Spleen (tissue), 11 donors: ENCODE results near the gene ZNF570. TPM values are rescaled to one million over a fixed set of nuclear protein-coding genes. Genes with fewer than 3 reads are reported as not detected.

ENCODE experiments used
- DNase-seq: peaks from one replicate; pipeline ENCODE4 v3.0.0-alpha.2; 2020
- H3K27ac ChIP-seq, 8 donors: fragments of 200-600 bp; sonication (generic) in 7 of 8; 1 replicate in 4 of 8; 2 replicates in 4 of 8; pipeline versions ENCODE4 v1.5.0 to v1.8.0; 2016 to 2021; ENCODE audit warnings: inconsistent platforms in 4 of 8, mild to moderate bottlenecking in 4 of 8, moderate library complexity in 1 of 8
- H3K27me3 ChIP-seq, 7 donors: fragments of 200-600 bp; sonication (generic) in 6 of 7; replicated peaks in 1 of 7; 1 replicate in 4 of 7; 2 replicates in 3 of 7; pipeline versions ENCODE4 v1.5.0 to v1.8.0; 2016 to 2021; ENCODE audit warnings: inconsistent platforms in 3 of 7, mild to moderate bottlenecking in 1 of 7
- H3K36me3 ChIP-seq, 6 donors: fragments of 200-600 bp; sonication (generic) in 5 of 6; 1 replicate in 4 of 6; 2 replicates in 2 of 6; pipeline versions ENCODE4 v1.5.0 to v1.8.0; 2016 to 2021; ENCODE audit warnings: inconsistent platforms in 2 of 6
- H3K4me1 ChIP-seq, 6 donors: fragments of 200-600 bp; sonication (generic) in 5 of 6; 1 replicate in 3 of 6; 2 replicates in 3 of 6; pipeline versions ENCODE4 v1.5.0 to v1.8.0; 2016 to 2021; ENCODE audit warnings: inconsistent platforms in 3 of 6
- H3K4me3 ChIP-seq, 8 donors: fragments of 200-600 bp; sonication (generic) in 7 of 8; 1 replicate in 4 of 8; 2 replicates in 4 of 8; pipeline versions ENCODE4 v1.5.0 to v1.8.0; 2016 to 2021; ENCODE audit warnings: inconsistent platforms in 4 of 8, mild to moderate bottlenecking in 4 of 8, moderate library complexity in 2 of 8
- H3K9me3 ChIP-seq, 8 donors: fragments of 200-600 bp; sonication (generic) in 7 of 8; 1 replicate in 4 of 8; 2 replicates in 4 of 8; pipeline versions ENCODE4 v1.5.0 to v1.8.0; 2016 to 2021; ENCODE audit warnings: inconsistent platforms in 4 of 8
- POLR2A ChIP-seq, 3 donors: fragments of 450-650 bp; IDR thresholded peaks; one replicate each; pipeline ENCODE4 v1.5.1; 2017; ENCODE audit warnings: antibody characterized with exemption in 3 of 3, mild to moderate bottlenecking in 1 of 3
- POLR2AphosphoS5 ChIP-seq, 3 donors: sonication (generic); formaldehyde crosslinking; IDR thresholded peaks; one replicate each; pipeline ENCODE4 v1.5.1; 2017; ENCODE audit warnings: antibody characterized with exemption in 3 of 3
- WGBS, 5 donors: extraction: QIAGEN DNeasy Blood & Tissue Kit in 3 of 5; methylation state at CpG; one replicate each; pipeline versions ENCODE4 v1.1.5 to v1.1.7; 2013 to 2018; 5-methylcytosine and 5-hydroxymethylcytosine counted together
- intact Hi-C: fragments of 100-400 bp; cut with DNase I; formaldehyde crosslinking; loops from one replicate; pipeline ENCODE4 v1.15.0; 2023; ENCODE audit warnings: low total_unique reads
- polyA plus RNA-seq, 3 donors: library from polyadenylated mRNA; stranded (reverse); fragments of 200-250 nt; gene quantifications; one replicate each; pipeline ENCODE4 v1.2.1, GENCODE V29; 2013
- total RNA-seq, 7 donors: library from RNA; depleted of rRNA in 3 of 7; stranded (reverse); fragments of >200 nt in 3 of 7; fragmentation: NEBNext Ultra II Directional in 4 of 7; extraction: Animal tissue kit (Norgen Biotek cat#: 25700) in 4 of 7; gene quantifications; one replicate each; pipeline versions ENCODE4 v1.1.0 to v1.2.1, GENCODE V29; 2016 to 2021
- TF ChIP-seq, protein P1 (sequence below), 11 experiments: fragments of 200-600 bp in 7 of 11; fragments of 450-650 bp in 4 of 11; sonication (generic) in 4 of 11; IDR thresholded peaks in 8 of 11; conservative IDR thresholded peaks in 3 of 11; 1 replicate in 7 of 11; 2 replicates in 4 of 11; pipeline versions ENCODE4 v1.4.0 to v1.8.0; 2016 to 2021; ENCODE audit warnings: antibody characterized with exemption in 11 of 11, inconsistent platforms in 4 of 11, mild to moderate bottlenecking in 1 of 11
- donor health status: healthy with polysubstance abuse.
- donor health status: DM: no; HTN: no; CAD: no; lungs with moderate emphysema.
- donor health status: DM: no; HTN: no; CAD: no.
- donor health status: Bipolar disorder and iron deficiency.
- donor health status: healthy.
- donor health status: DM: no; HTN: no; CAD: no.
- donor health status: DM: yes; HTN: yes; CAD: no.

Gene ZNF570
- total and polyA plus RNA-seq, 10 donors, result 1.3 to 14.7 (median 6.0) TPM

DNA sequence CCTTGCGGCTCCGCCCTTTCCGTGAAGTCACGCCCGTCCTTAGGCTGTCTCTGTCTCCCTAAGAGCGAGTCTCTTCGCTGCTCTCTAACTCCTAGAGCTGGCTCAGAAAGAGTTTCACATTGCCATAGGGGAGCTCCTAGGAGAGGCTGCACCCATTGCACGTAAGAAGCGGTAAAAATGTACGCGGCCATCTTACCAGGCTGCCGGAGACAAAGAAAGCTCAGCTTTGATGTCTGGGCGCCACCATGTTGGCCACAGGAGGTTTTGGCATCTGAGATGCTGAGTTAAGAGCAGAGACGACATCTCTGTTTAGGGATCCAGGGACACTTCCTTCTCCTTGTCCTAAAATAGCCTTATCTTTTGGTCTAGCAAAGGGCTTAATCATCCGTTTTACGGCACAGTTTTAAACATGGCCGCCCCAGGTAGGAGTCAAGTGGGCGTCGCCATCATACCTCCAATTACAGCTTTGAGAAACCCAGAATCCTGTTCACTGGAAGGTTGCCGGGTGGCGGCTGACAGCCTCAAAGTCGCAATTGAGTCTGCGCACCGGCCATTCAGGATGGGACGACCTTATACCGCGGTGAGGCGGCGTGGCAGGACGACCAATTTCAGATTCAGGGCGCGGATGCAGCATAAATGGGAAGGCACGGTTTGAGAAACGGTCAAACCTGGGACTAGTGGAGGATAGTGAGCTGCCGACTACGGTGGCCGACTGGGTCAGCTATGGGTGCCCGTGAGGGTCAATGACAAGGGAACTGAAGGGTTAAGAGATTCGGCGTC, 37.4 kb downstream of the ZNF570 start, which contains the start of gene ZNF793:
Gene ZNF793, plus strand, starts transcription at position 553 of the 780 bp plus-strand sequence. CDS start 16,501 bp downstream, outside the sequence.
- Histone ChIP-seq H3K9me3 (peaks cover 2 to 90% (median 65%) of the 10 kb centered on the region in 8 donors), H3K36me3 (peaks cover 4 to 48% (median 12%) of the 10 kb centered on the region in 6 donors), H3K4me1 (peaks cover 10 to 23% (median 15%) of the 10 kb centered on the region in 6 donors), H3K4me3 (peak within 1 kb of the TSS; percentile 46 to 84 (median 68)), H3K27ac (peak within 1 kb of the TSS; percentile 90 to 96 (median 93)), H3K27me3 (no peaks in the 10 kb centered on the region)
- peak; percentile 89 for DNase-seq
- 0 to 2% (median 1%) methylated on average over 36 to 40 of the region's 40 CpGs for WGBS, 5 donors
- intact Hi-C loops, result no loop called here
- TF ChIP-seq POLR2AphosphoS5 (IDR thresholded peaks at IDR 0.05) (peak; percentile 69 to 75 (median 75)), POLR2A (IDR thresholded peaks at IDR 0.05) (no peak)
- TF ChIP-seq, protein P1, sequence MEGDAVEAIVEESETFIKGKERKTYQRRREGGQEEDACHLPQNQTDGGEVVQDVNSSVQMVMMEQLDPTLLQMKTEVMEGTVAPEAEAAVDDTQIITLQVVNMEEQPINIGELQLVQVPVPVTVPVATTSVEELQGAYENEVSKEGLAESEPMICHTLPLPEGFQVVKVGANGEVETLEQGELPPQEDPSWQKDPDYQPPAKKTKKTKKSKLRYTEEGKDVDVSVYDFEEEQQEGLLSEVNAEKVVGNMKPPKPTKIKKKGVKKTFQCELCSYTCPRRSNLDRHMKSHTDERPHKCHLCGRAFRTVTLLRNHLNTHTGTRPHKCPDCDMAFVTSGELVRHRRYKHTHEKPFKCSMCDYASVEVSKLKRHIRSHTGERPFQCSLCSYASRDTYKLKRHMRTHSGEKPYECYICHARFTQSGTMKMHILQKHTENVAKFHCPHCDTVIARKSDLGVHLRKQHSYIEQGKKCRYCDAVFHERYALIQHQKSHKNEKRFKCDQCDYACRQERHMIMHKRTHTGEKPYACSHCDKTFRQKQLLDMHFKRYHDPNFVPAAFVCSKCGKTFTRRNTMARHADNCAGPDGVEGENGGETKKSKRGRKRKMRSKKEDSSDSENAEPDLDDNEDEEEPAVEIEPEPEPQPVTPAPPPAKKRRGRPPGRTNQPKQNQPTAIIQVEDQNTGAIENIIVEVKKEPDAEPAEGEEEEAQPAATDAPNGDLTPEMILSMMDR (IDR thresholded peaks at IDR 0.05 in 8 of 11, conservative IDR thresholded peaks at IDR 0.05 in 3 of 11), result peak in 1 of 11 experiments; percentile 32

DNA sequence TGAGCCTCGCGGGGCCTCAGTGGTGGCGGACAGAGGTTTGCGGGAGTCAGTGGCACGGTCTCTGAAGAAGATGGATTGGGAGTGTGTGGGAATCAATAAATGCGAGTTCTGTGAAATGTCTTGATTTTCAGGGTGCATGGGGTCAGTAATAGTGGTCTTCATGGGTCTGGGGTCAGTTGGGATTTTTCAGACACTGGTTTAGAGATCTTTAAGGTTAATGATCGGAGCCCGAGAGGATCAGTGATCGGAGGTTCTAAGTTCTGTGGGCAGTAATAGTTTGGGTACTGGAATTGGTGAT, 38.0 kb downstream of the ZNF570 start:
- no peak for DNase-seq
- peak overlapping the region; percentile 90 to 96 (median 93) for H3K27ac ChIP-seq
- TF ChIP-seq, protein P1 (IDR thresholded peaks at IDR 0.05 in 8 of 11, conservative IDR thresholded peaks at IDR 0.05 in 3 of 11), result no peak
- peak in 1 of 3 donors; percentile 1 for TF ChIP-seq POLR2AphosphoS5 (IDR thresholded peaks at IDR 0.05)
- peaks cover 10 to 23% (median 15%) of the 10 kb centered on the region in 6 donors for H3K4me1 ChIP-seq
- no peaks in the 10 kb centered on the region for H3K27me3 ChIP-seq
- peak overlapping the region; percentile 46 to 84 (median 68) for H3K4me3 ChIP-seq
- WGBS, 5 donors, result 1 to 9% (median 4%) methylated on average over 9 of the region's 9 CpGs
- H3K36me3 ChIP-seq, result peaks cover 4 to 54% (median 17%) of the 10 kb centered on the region in 6 donors
- intact Hi-C loops, result no loop called here
- peaks cover 2 to 90% (median 63%) of the 10 kb centered on the region in 8 donors for H3K9me3 ChIP-seq

DNA sequence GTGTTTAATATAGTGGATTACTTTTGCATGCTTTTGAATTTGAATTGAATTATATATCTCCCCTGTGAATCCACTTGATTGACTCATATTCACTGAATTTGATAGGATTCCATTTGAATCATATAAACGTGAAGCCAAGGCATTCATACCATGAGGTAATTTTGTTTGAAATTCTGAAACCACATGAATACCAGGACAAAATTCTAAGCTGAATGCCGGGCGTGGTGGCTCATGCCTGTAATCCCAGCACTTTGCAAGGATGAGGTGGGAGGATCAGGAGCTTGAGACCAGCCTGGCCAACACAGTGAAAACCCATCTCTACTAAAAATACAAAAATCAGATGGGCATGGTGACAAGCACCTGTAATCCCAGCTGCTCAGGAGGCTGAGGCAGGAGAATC, 42.0 kb downstream of the ZNF570 start:
- Histone ChIP-seq H3K4me1 (peaks cover 3 to 12% (median 6%) of the 10 kb centered on the region in 6 donors), H3K27me3 (no peaks in the 10 kb centered on the region), H3K36me3 (peaks cover 7 to 80% (median 48%) of the 10 kb centered on the region in 6 donors), H3K9me3 (peaks cover 3 to 93% (median 59%) of the 10 kb centered on the region in 8 donors), H3K4me3 (no peak overlapping the region), H3K27ac (no peak overlapping the region)
- TF ChIP-seq, protein P1 (IDR thresholded peaks at IDR 0.05 in 8 of 11, conservative IDR thresholded peaks at IDR 0.05 in 3 of 11), result no peak
- no peak for TF ChIP-seq POLR2AphosphoS5 (IDR thresholded peaks at IDR 0.05)
- TF ChIP-seq POLR2A (IDR thresholded peaks at IDR 0.05), result no peak
- DNase-seq, result no peak
- 92 to 98% (median 95%) methylated on average over 3 of the region's 3 CpGs for WGBS, 5 donors
- intact Hi-C loops, result no loop called here

DNA sequence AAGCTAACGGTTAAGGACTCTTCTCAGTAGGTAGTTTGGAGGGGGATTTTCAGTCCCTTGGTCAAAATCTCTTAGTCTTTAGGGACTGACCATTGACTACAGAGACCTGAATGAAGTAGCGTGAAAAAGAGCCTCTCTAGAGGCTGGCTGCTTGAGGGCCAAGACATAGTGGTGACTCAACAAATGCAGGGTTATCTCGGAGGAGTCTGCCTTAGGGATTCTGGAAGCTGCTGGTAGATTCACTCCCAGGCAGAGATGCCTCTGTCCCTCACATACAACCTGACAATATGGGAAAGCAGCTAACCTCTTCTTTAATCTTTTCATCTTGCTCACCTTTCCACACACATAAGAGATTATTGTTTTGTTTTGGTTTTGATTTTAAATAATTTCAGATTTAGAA, 42.7 kb downstream of the ZNF570 start:
- 92 to 99% (median 97%) methylated on average over 3 of the region's 3 CpGs for WGBS, 5 donors
- Histone ChIP-seq H3K27me3 (no peaks in the 10 kb centered on the region), H3K27ac (no peak overlapping the region), H3K4me1 (peaks cover 3 to 12% (median 6%) of the 10 kb centered on the region in 6 donors), H3K9me3 (peaks cover 3 to 99% (median 66%) of the 10 kb centered on the region in 8 donors), H3K4me3 (no peak overlapping the region), H3K36me3 (peaks cover 7 to 86% (median 51%) of the 10 kb centered on the region in 6 donors)
- no peak for DNase-seq
- intact Hi-C loops, result no loop called here
- TF ChIP-seq, protein P1 (IDR thresholded peaks at IDR 0.05 in 8 of 11, conservative IDR thresholded peaks at IDR 0.05 in 3 of 11), result no peak
- TF ChIP-seq POLR2AphosphoS5 (IDR thresholded peaks at IDR 0.05) (no peak), POLR2A (IDR thresholded peaks at IDR 0.05) (no peak)
